Neutrophil (primary cell): ENCODE data around the gene CEP55.

Experiments used
- H3K27ac ChIP-seq: fragments of 200-600 bp; sonication (generic); 2 replicates; pipeline ENCODE4 v1.5.1; 2016; ENCODE audit warnings: mild to moderate bottlenecking, moderate library complexity
- H3K27me3 ChIP-seq: fragments of 200-600 bp; sonication (generic); 2 replicates; pipeline ENCODE4 v1.6.0; 2016; ENCODE audit warnings: mild to moderate bottlenecking
- H3K36me3 ChIP-seq: fragments of 200-600 bp; sonication (generic); 2 replicates; pipeline ENCODE4 v1.5.1; 2017
- H3K4me1 ChIP-seq, 2 experiments: fragments of 200-600 bp in 1 of 2; sonication (generic) in 1 of 2; 1 replicate in 1 of 2; 2 replicates in 1 of 2; pipeline versions ENCODE4 v1.5.1 to v1.6.1; 2013 to 2016; ENCODE audit warnings: low read depth in 1 of 2, low read length in 1 of 2, mild to moderate bottlenecking in 1 of 2, moderate library complexity in 1 of 2; ENCODE audit not compliant: control insufficient read depth in 1 of 2, insufficient read depth in 1 of 2
- H3K4me3 ChIP-seq, 2 experiments: fragments of 200-600 bp in 1 of 2; sonication (generic) in 1 of 2; 1 replicate in 1 of 2; 2 replicates in 1 of 2; pipeline ENCODE4 v1.5.1; 2013 to 2016; ENCODE audit warnings: low read depth in 1 of 2, low read length in 1 of 2, mild to moderate bottlenecking in 1 of 2, moderate library complexity in 1 of 2
- H3K9me3 ChIP-seq: fragments of 200-600 bp; sonication (generic); 2 replicates; pipeline ENCODE4 v1.5.1; 2016
- TF ChIP-seq, protein P1 (sequence below): fragments of 200-600 bp; sonication (generic); IDR thresholded peaks from 2 replicates; pipeline ENCODE4 v1.5.1; 2016; ENCODE audit warnings: antibody characterized with exemption

The CEP55 gene

DNA sequence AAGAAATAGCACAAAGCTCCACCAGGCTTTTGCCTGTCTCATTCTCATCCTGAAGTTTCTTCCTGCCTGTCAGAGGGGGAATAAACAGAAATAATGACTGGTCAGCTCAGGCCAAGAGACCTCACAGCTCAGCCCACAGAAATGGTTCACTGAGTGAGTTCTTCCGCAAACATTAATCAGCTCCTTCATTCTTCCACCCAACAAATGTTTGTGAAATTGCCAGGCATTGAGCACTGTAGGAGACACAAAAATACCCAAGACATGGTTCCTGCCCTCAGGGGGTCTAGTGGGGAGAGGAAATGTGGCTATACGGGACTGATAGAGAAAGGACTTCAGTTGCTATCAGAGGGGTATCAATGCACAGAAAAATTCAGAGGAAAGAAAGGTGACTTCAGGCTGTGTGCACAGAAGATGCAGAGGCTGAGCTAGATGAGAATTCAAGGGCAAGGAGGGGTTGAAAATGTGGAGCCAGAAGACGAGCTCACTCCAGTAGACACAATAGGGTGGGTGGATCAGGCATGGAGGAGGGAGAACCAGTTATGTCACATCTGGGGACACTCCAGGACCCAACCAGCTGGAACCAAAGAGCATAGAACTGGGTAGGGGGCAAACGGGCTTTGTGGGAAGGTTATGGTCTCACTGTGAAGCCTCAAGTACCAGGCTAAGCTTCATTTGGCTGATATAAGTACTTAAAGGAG, 35.2 kb upstream of the CEP55 start:
- TF ChIP-seq, protein P1, sequence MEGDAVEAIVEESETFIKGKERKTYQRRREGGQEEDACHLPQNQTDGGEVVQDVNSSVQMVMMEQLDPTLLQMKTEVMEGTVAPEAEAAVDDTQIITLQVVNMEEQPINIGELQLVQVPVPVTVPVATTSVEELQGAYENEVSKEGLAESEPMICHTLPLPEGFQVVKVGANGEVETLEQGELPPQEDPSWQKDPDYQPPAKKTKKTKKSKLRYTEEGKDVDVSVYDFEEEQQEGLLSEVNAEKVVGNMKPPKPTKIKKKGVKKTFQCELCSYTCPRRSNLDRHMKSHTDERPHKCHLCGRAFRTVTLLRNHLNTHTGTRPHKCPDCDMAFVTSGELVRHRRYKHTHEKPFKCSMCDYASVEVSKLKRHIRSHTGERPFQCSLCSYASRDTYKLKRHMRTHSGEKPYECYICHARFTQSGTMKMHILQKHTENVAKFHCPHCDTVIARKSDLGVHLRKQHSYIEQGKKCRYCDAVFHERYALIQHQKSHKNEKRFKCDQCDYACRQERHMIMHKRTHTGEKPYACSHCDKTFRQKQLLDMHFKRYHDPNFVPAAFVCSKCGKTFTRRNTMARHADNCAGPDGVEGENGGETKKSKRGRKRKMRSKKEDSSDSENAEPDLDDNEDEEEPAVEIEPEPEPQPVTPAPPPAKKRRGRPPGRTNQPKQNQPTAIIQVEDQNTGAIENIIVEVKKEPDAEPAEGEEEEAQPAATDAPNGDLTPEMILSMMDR: no peak
- Histone ChIP-seq H3K9me3 (no peaks in the 10 kb centered on the region), H3K27me3 (no peaks in the 10 kb centered on the region), H3K36me3 (no peaks in the 10 kb centered on the region), H3K4me3 (no peak overlapping the region), H3K4me1 (no peaks in the 10 kb centered on the region), H3K27ac (no peak overlapping the region)

DNA sequence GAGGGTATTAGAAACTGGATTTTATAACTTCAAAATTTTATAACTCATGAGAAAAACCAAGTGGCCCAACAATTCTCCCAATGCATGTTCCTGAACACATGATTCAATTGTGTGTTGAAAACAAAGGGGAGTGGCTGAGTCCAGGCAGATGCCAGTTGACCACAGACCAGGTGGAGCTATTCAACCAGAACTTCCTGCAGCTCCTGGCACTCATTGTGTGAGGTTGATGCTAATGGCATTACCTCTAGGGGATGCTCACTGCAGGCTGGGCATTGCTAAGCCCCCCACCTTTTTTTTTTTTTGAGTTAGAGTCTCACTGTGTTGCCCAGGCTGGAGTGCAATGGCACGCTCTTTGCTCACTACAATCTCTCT, 34.6 kb upstream of the CEP55 start:
- no peaks in the 10 kb centered on the region for H3K4me1 ChIP-seq
- TF ChIP-seq, protein P1: no peak
- no peak overlapping the region for H3K27ac ChIP-seq

DNA sequence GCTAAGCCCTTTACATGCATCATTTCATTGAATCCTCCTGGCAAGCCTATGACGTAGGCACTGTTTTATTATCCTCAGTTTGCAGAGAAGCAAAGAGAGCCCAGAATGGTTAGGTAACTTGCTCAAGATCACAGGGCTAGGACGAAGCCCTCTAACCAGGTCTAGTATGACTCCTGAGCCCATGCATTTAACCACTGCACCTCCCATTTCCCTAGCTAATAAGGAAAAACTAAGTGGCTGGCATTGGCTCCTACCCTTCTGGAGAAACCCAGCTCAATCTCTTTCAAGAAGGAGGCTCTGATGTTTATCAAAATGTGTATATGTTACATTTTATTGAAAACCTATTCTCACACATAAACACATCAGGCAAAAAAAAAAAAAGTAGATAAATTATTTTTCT, 34.0 kb upstream of the CEP55 start:
- Histone ChIP-seq H3K27ac (no peak overlapping the region), H3K4me1 (no peaks in the 10 kb centered on the region)
- TF ChIP-seq, protein P1: no peak

More for the DNA sequence above, 34.6 kb upstream of the CEP55 start:
- H3K27me3 ChIP-seq: no peaks in the 10 kb centered on the region
- no peak overlapping the region for H3K4me3 ChIP-seq
- H3K36me3 ChIP-seq: no peaks in the 10 kb centered on the region
- H3K9me3 ChIP-seq: no peaks in the 10 kb centered on the region

DNA sequence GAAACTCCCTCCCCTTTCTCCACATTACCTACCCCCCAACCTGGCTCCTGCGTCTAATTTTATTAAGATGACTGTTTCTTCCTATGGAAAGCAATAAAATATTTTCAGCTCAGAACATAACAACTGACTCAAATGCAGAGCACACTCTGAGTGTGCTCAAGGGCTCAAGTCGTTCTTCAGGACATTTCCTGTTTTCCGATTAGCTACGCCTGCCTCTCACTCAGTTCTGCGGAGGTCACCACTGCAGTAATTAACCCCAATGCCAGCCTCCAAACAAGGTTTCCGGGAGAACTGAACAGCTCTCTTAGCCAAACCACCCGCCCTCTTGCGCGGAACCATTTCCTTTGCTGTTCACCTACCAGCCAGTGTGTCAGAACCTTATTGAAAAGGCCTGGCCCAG, 33.5 kb upstream of the CEP55 start:
- TF ChIP-seq, protein P1: no peak
- H3K27me3 ChIP-seq: no peaks in the 10 kb centered on the region
- no peak overlapping the region for H3K4me3 ChIP-seq
- no peak overlapping the region for H3K27ac ChIP-seq
- H3K36me3 ChIP-seq: no peaks in the 10 kb centered on the region
- H3K9me3 ChIP-seq: no peaks in the 10 kb centered on the region
- no peaks in the 10 kb centered on the region for H3K4me1 ChIP-seq

More for the DNA sequence above, 34.0 kb upstream of the CEP55 start:
- Histone ChIP-seq H3K9me3 (no peaks in the 10 kb centered on the region), H3K4me3 (no peak overlapping the region), H3K36me3 (no peaks in the 10 kb centered on the region), H3K27me3 (no peaks in the 10 kb centered on the region)

DNA sequence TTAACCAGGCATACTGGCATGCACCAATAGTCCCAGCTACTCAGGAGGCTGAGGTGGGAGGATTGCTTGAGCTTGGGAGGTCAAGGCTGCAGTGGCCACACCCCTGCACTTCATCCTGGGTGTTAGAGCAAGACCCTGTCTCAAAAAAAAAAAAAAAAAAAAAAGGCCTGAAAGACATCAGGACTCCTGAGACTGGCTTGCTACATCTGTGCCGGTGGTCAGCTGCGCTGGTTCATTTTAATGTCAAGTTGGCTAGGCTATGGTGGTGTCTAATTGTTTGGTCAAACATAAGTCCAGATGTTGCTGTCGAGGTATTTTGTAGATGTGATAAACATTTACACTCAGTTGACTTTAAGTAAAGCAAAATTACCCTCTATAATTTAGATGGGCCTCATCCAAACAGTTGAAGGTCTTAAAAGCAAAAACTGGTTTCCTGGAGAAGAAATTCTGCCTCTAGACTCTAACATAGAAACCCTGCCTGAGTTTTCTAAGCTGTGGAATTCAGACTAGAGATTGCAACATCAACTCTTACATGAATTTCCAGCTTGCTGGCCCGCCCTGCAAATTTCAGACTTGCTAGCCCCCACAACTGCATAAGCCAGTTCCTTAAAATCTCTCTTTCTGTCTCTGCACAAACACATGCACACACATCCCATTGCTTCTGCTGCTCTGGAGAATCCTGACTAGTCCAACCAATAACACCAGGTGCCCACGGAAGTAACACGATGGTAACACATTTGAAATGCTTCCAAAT, 32.5 kb upstream of the CEP55 start:
- TF ChIP-seq, protein P1: no peak
- H3K27ac ChIP-seq: no peak overlapping the region
- H3K4me1 ChIP-seq: no peaks in the 10 kb centered on the region

More for the DNA sequence above, 32.5 kb upstream of the CEP55 start:
- no peaks in the 10 kb centered on the region for H3K9me3 ChIP-seq
- H3K36me3 ChIP-seq: no peaks in the 10 kb centered on the region
- no peaks in the 10 kb centered on the region for H3K27me3 ChIP-seq
- H3K4me3 ChIP-seq: no peak overlapping the region
